Parathyroid adenoma (tissue), 2 donors: ENCODE data around the gene AKAP17A.

Source experiments
- H2AFZ ChIP-seq: fragments of 300-600 bp; sonication (generic); one replicate; pipeline ENCODE4 v1.7.0; 2017; ENCODE audit warnings: antibody characterized with exemption, mild to moderate bottlenecking
- H3K27ac ChIP-seq: fragments of 300-600 bp; sonication (generic); one replicate; pipeline ENCODE4 v1.7.0; 2017
- H3K27me3 ChIP-seq: fragments of 300-600 bp; sonication (generic); one replicate; pipeline ENCODE4 v1.7.0; 2017; ENCODE audit warnings: low read length; ENCODE audit not compliant: control insufficient read depth, insufficient read depth
- H3K36me3 ChIP-seq: fragments of 300-600 bp; sonication (generic); one replicate; pipeline ENCODE4 v1.7.0; 2017; ENCODE audit warnings: low read length; ENCODE audit not compliant: control insufficient read depth, insufficient read depth
- H3K4me1 ChIP-seq: fragments of 300-600 bp; sonication (generic); one replicate; pipeline ENCODE4 v1.7.0; 2017; ENCODE audit warnings: control low read depth
- H3K4me2 ChIP-seq: fragments of 300-600 bp; sonication (generic); one replicate; pipeline ENCODE4 v1.7.0; 2017; ENCODE audit warnings: low read length
- H3K4me3 ChIP-seq: fragments of 300-600 bp; sonication (generic); one replicate; pipeline ENCODE4 v1.7.0; 2017; ENCODE audit warnings: low read depth, low read length
- H3K79me2 ChIP-seq: fragments of 300-600 bp; sonication (generic); one replicate; pipeline ENCODE4 v1.7.0; 2017; ENCODE audit warnings: control low read depth
- H3K9ac ChIP-seq: fragments of 300-600 bp; sonication (generic); one replicate; pipeline ENCODE4 v1.7.0; 2017; ENCODE audit warnings: mild to moderate bottlenecking
- H3K9me3 ChIP-seq: fragments of 300-600 bp; sonication (generic); one replicate; pipeline ENCODE4 v1.7.0; 2017; ENCODE audit warnings: low read length; ENCODE audit not compliant: control insufficient read depth
- CTCF ChIP-seq: fragments of 300-600 bp; sonication (generic); IDR thresholded peaks from one replicate; pipeline ENCODE4 v1.7.0; 2017; ENCODE audit warnings: antibody characterized with exemption, mild to moderate bottlenecking
- donor health status: primary hyperparathyroidism.

The AKAP17A gene

GRCh38 chrX:1584237-1585011 is 7.0 kb upstream of the AKAP17A start:
- Histone ChIP-seq H3K4me1 (no peaks in the 10 kb centered on the region), H3K27ac (no peak overlapping the region), H3K27me3 (no peaks in the 10 kb centered on the region), H3K79me2 (no peaks in the 10 kb centered on the region), H3K9me3 (no peaks in the 10 kb centered on the region), H2AFZ (no peak overlapping the region), H3K36me3 (no peaks in the 10 kb centered on the region), H3K4me2 (no peak overlapping the region), H3K9ac (no peak overlapping the region), H3K4me3 (no peak overlapping the region)
- TF ChIP-seq CTCF = no peak

- H3K36me3 ChIP-seq = no peaks in the 10 kb centered on the region
- TF ChIP-seq CTCF = no peak
- no peaks in the 10 kb centered on the region for H3K27me3 ChIP-seq
- no peak overlapping the region for H3K9ac ChIP-seq
- no peaks in the 10 kb centered on the region for H3K9me3 ChIP-seq
- peaks cover 3% of the 10 kb centered on the region for H3K79me2 ChIP-seq
- no peak overlapping the region for H3K4me3 ChIP-seq
- no peaks in the 10 kb centered on the region for H3K4me1 ChIP-seq
- peak overlapping the region; percentile 38 for H2AFZ ChIP-seq
- no peak overlapping the region for H3K27ac ChIP-seq
- no peak overlapping the region for H3K4me2 ChIP-seq
These were observed 4.2 kb upstream of the AKAP17A start for GRCh38 chrX:1587161-1587560.

- no peak overlapping the region for H2AFZ ChIP-seq
- H3K9me3 ChIP-seq = no peaks in the 10 kb centered on the region
- no peak overlapping the region for H3K4me2 ChIP-seq
- TF ChIP-seq CTCF = no peak
- H3K4me3 ChIP-seq = no peak overlapping the region
- no peaks in the 10 kb centered on the region for H3K36me3 ChIP-seq
- no peak overlapping the region for H3K9ac ChIP-seq
- H3K27ac ChIP-seq = no peak overlapping the region
- peaks cover 6% of the 10 kb centered on the region for H3K79me2 ChIP-seq
- no peaks in the 10 kb centered on the region for H3K4me1 ChIP-seq
- H3K27me3 ChIP-seq = no peaks in the 10 kb centered on the region
These were observed 1.9 kb upstream of the AKAP17A start for GRCh38 chrX:1589356-1590130.

GRCh38 chrX:1591863-1592469 is 562 bp downstream of the AKAP17A start:
- Histone ChIP-seq H3K9me3 (no peaks in the 10 kb centered on the region), H3K9ac (peak overlapping the region; percentile 19), H3K4me2 (peak overlapping the region; percentile 82), H2AFZ (no peak overlapping the region), H3K4me1 (no peaks in the 10 kb centered on the region), H3K79me2 (peaks cover 14% of the 10 kb centered on the region), H3K36me3 (no peaks in the 10 kb centered on the region), H3K27ac (peak overlapping the region; percentile 61), H3K4me3 (peak overlapping the region; percentile 52), H3K27me3 (no peaks in the 10 kb centered on the region)
- TF ChIP-seq CTCF = no peak
